Tibial nerve (tissue), 4 donors: ENCODE results near the gene PRKAR1A. TPM values are rescaled to one million over a fixed set of nuclear protein-coding genes. Genes with fewer than 3 reads are reported as not detected.

ENCODE experiments used
- DNase-seq, 2 donors: peaks; one replicate each; pipeline ENCODE4 v3.0.0-alpha.2; 2019; ENCODE audit warnings: low spot score in 2 of 2
- H3K27ac ChIP-seq, 4 donors: fragments of 200-600 bp; sonication (generic) in 3 of 4; one replicate each; pipeline ENCODE4 v1.5.1; 2017 to 2019; ENCODE audit warnings: mild to moderate bottlenecking in 1 of 4
- H3K27me3 ChIP-seq, 2 donors: fragments of 200-600 bp; sonication (generic) in 1 of 2; one replicate each; pipeline versions ENCODE4 v1.5.1 to v1.6.0; 2017 to 2019
- H3K36me3 ChIP-seq, 3 donors: fragments of 200-600 bp; sonication (generic); one replicate each; pipeline ENCODE4 v1.5.1; 2018 to 2019
- H3K4me1 ChIP-seq, 4 donors: fragments of 200-600 bp; sonication (generic) in 3 of 4; one replicate each; pipeline ENCODE4 v1.5.1; 2017 to 2019
- H3K4me3 ChIP-seq, 4 donors: fragments of 200-600 bp; sonication (generic) in 3 of 4; one replicate each; pipeline ENCODE4 v1.5.1; 2017 to 2019; ENCODE audit warnings: mild to moderate bottlenecking in 1 of 4, moderate library complexity in 1 of 4
- H3K9me3 ChIP-seq, 4 donors: fragments of 200-600 bp; sonication (generic) in 3 of 4; one replicate each; pipeline ENCODE4 v1.5.1; 2017 to 2019
- CTCF ChIP-seq, 5 experiments: fragments of 200-600 bp in 3 of 5; fragments of 450-650 bp in 2 of 5; sonication (generic) in 3 of 5; IDR thresholded peaks; one replicate each; pipeline ENCODE4 v1.5.1; 2016 to 2019; ENCODE audit warnings: antibody characterized with exemption in 5 of 5, mild to moderate bottlenecking in 3 of 5, moderate library complexity in 2 of 5
- EP300 ChIP-seq, 2 donors: sonication (generic); formaldehyde crosslinking; IDR thresholded peaks; one replicate each; pipeline ENCODE4 v1.6.1; 2017; ENCODE audit warnings: antibody characterized with exemption in 2 of 2, mild to moderate bottlenecking in 1 of 2
- POLR2A ChIP-seq, 2 donors: fragments of 450-650 bp; IDR thresholded peaks; one replicate each; pipeline ENCODE4 v1.6.1; 2017; ENCODE audit warnings: antibody characterized with exemption in 2 of 2, mild to moderate bottlenecking in 2 of 2, moderate library complexity in 2 of 2
- WGBS, 2 donors: methylation state at CpG; one replicate each; pipeline ENCODE4 v1.1.5; 2018; 5-methylcytosine and 5-hydroxymethylcytosine counted together
- total RNA-seq, 4 donors: library from RNA; depleted of rRNA; stranded (reverse); fragments of >200 nt; gene quantifications; one replicate each; pipeline ENCODE4 v1.1.0, GENCODE V29; 2016

Gene PRKAR1A
- total RNA-seq, 4 donors from 2014 or later = 327 to 494 (median 406) TPM

- H3K27me3 ChIP-seq = no peaks in the 10 kb centered on the region
- no peak for TF ChIP-seq CTCF (IDR thresholded peaks at IDR 0.05)
- no peak for TF ChIP-seq POLR2A (IDR thresholded peaks at IDR 0.05)
- TF ChIP-seq EP300 (IDR thresholded peaks at IDR 0.05) = no peak
- H3K9me3 ChIP-seq = no peaks in the 10 kb centered on the region
- H3K4me3 ChIP-seq = no peak overlapping the region
- peaks cover 0 to 30% (median 0%) of the 10 kb centered on the region in 4 donors for H3K4me1 ChIP-seq
- 88 to 92% methylated on average over 4 of the region's 4 CpGs for WGBS, 2 donors
- DNase-seq = no peak
- H3K36me3 ChIP-seq = peaks cover 0 to 98% (median 22%) of the 10 kb centered on the region in 3 donors
- H3K27ac ChIP-seq = no peak overlapping the region
Measured at GRCh38 chr17:68527314-68527713, 15.1 kb downstream of the PRKAR1A start.

DNA sequence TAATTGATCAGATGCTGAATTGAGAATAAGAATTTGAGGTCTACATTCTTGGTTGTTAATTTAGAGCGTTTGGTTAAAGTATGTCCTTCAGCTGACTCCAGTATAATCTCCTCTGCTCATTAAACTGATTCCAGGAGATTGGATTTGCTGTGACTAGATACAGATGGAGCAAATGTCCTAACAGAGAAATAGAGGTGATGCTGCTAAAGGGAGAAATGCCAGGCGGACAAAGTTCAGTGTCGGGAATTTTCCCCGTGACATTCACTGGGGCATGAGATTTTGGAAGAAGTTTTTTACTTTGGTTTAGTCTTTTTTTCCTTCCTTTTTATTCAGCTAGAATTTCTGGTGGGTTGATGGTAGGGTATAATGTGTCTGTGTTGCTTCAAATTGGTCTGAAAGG lies 19.0 kb downstream of the PRKAR1A start:
- Histone ChIP-seq H3K36me3 (peaks cover 0 to 77% (median 12%) of the 10 kb centered on the region in 3 donors), H3K27me3 (no peaks in the 10 kb centered on the region), H3K27ac (no peak overlapping the region), H3K4me3 (no peak overlapping the region), H3K4me1 (peaks cover 0 to 42% (median 3%) of the 10 kb centered on the region in 4 donors), H3K9me3 (no peaks in the 10 kb centered on the region)
- whole genome bisulfite sequencing, 2 donors = 80 to 82% methylated on average over 4 of the region's 4 CpGs
- DNase-seq = no peak
- TF ChIP-seq CTCF (IDR thresholded peaks at IDR 0.05) (no peak), EP300 (IDR thresholded peaks at IDR 0.05) (no peak), POLR2A (IDR thresholded peaks at IDR 0.05) (no peak)

- H3K27me3 ChIP-seq = no peaks in the 10 kb centered on the region
- H3K36me3 ChIP-seq = peaks cover 0 to 77% (median 12%) of the 10 kb centered on the region in 3 donors
- WGBS, 2 donors = 75 to 78% methylated on average over 3 of the region's 3 CpGs
- no peak for DNase-seq
- no peaks in the 10 kb centered on the region for H3K9me3 ChIP-seq
- H3K4me1 ChIP-seq = peaks cover 0 to 35% (median 4%) of the 10 kb centered on the region in 4 donors
- TF ChIP-seq EP300 (IDR thresholded peaks at IDR 0.05) = no peak
- no peak for TF ChIP-seq POLR2A (IDR thresholded peaks at IDR 0.05)
- no peak for TF ChIP-seq CTCF (IDR thresholded peaks at IDR 0.05)
- no peak overlapping the region for H3K4me3 ChIP-seq
- H3K27ac ChIP-seq = no peak overlapping the region
Measured at GRCh38 chr17:68532826-68533225, 20.6 kb downstream of the PRKAR1A start.

GRCh38 chr17:68533887-68534694 lies 21.9 kb downstream of the PRKAR1A start:
- H3K27ac ChIP-seq = peak overlapping the region in 2 of 4 donors; percentile 40 to 64
- H3K9me3 ChIP-seq = no peaks in the 10 kb centered on the region
- no peak for TF ChIP-seq EP300 (IDR thresholded peaks at IDR 0.05)
- TF ChIP-seq POLR2A (IDR thresholded peaks at IDR 0.05) = no peak
- peak; percentile 25 to 67 (median 43) for TF ChIP-seq CTCF (IDR thresholded peaks at IDR 0.05)
- DNase-seq = no peak
- H3K27me3 ChIP-seq = no peaks in the 10 kb centered on the region
- WGBS, 2 donors = 59 to 66% methylated on average over 6 of the region's 6 CpGs
- H3K4me3 ChIP-seq = no peak overlapping the region
- peaks cover 0 to 33% (median 4%) of the 10 kb centered on the region in 4 donors for H3K4me1 ChIP-seq
- H3K36me3 ChIP-seq = peaks cover 0 to 77% (median 5%) of the 10 kb centered on the region in 3 donors

GRCh38 chr17:68534695-68535088 lies 22.5 kb downstream of the PRKAR1A start:
- Histone ChIP-seq H3K4me1 (peaks cover 0 to 35% (median 4%) of the 10 kb centered on the region in 4 donors), H3K27me3 (no peaks in the 10 kb centered on the region), H3K4me3 (no peak overlapping the region), H3K36me3 (peaks cover 0 to 77% (median 0%) of the 10 kb centered on the region in 3 donors), H3K9me3 (no peaks in the 10 kb centered on the region), H3K27ac (no peak overlapping the region)
- DNase-seq = no peak
- TF ChIP-seq CTCF (IDR thresholded peaks at IDR 0.05) = no peak
- no peak for TF ChIP-seq POLR2A (IDR thresholded peaks at IDR 0.05)
- TF ChIP-seq EP300 (IDR thresholded peaks at IDR 0.05) = no peak
- WGBS, 2 donors = 77 to 80% methylated on average over 6 of the region's 6 CpGs
